ENCODE measurements around the gene AGO3. TPM values are rescaled to one million over a fixed set of nuclear protein-coding genes. Genes with fewer than 3 reads are reported as not detected.
"Not testable (repeated sequence)": the region's sequence is repeated elsewhere in the genome, so short reads cannot be mapped to it uniquely, and the experiment has no call there.

Gene AGO3
- total RNA-seq, 1 donor from 2014 or later, result 27.0 TPM

- no peaks in the 10 kb centered on the region for H3K27me3 Mint-ChIP-seq (ENCODE audit: low read depth, unreplicated experiment)
- H3K9ac ChIP-seq (ENCODE audit: low read length), result no peak overlapping the region
- peaks cover 5% of the 10 kb centered on the region for H3K36me3 ChIP-seq (ENCODE audit: insufficient read depth, low read length)
- FAIRE-seq, result no peak
- no peaks in the 10 kb centered on the region for H3K9me3 Mint-ChIP-seq (ENCODE audit: unreplicated experiment)
- H3K4me1 ChIP-seq (ENCODE audit: insufficient read depth, low read length), result no peaks in the 10 kb centered on the region
- no peaks in the 10 kb centered on the region for H3K9me3 ChIP-seq (ENCODE audit: insufficient read depth, low read depth, low read length)
- no peak for DNase-seq (ENCODE audit: low read depth)
- H3K27ac Mint-ChIP-seq (ENCODE audit: unreplicated experiment), result no peak overlapping the region
- TF ChIP-seq EZH2 (IDR thresholded peaks at IDR 0.05; ENCODE audit: insufficient read depth, low read length) (no peak), CTCF (IDR thresholded peaks at IDR 0.05; ENCODE audit: insufficient read depth, low read depth, low read length) (no peak)
- peaks cover 23% of the 10 kb centered on the region for H3K79me2 ChIP-seq (ENCODE audit: insufficient read depth, low read length)
- no peaks in the 10 kb centered on the region for H3K4me1 Mint-ChIP-seq (ENCODE audit: low read depth, unreplicated experiment)
- peaks cover 4% of the 10 kb centered on the region for H4K20me1 ChIP-seq (ENCODE audit: insufficient read depth, low read length)
- no peak overlapping the region for H3K4me2 ChIP-seq (ENCODE audit: low read length)
- no peak overlapping the region for H3K27ac ChIP-seq (ENCODE audit: low read depth, low read length)
- no peak overlapping the region for H3K4me3 ChIP-seq (ENCODE audit: insufficient read depth, low read depth, low read length)
- H2AFZ ChIP-seq (ENCODE audit: low read depth, low read length), result no peak overlapping the region
- no peaks in the 10 kb centered on the region for H3K27me3 ChIP-seq (ENCODE audit: insufficient read depth, low read length)
- H3K4me3 Mint-ChIP-seq (ENCODE audit: unreplicated experiment), result no peak overlapping the region
- H3K36me3 Mint-ChIP-seq (ENCODE audit: low read depth, unreplicated experiment), result peaks cover 7% of the 10 kb centered on the region
These were observed 37.5 kb downstream of the AGO3 start for GRCh38 chr1:35968396-35968795.

- no peaks in the 10 kb centered on the region for H3K27me3 ChIP-seq (ENCODE audit: insufficient read depth, low read length)
- no peaks in the 10 kb centered on the region for H3K9me3 Mint-ChIP-seq (ENCODE audit: unreplicated experiment)
- no peak overlapping the region for H3K4me3 Mint-ChIP-seq (ENCODE audit: unreplicated experiment)
- H3K9me3 ChIP-seq (ENCODE audit: insufficient read depth, low read depth, low read length), result no peaks in the 10 kb centered on the region
- no peak for FAIRE-seq
- peaks cover 5% of the 10 kb centered on the region for H3K36me3 ChIP-seq (ENCODE audit: insufficient read depth, low read length)
- H3K9ac ChIP-seq (ENCODE audit: low read length), result no peak overlapping the region
- no peaks in the 10 kb centered on the region for H4K20me1 ChIP-seq (ENCODE audit: insufficient read depth, low read length)
- no peak overlapping the region for H3K4me2 ChIP-seq (ENCODE audit: low read length)
- TF ChIP-seq CTCF (IDR thresholded peaks at IDR 0.05; ENCODE audit: insufficient read depth, low read depth, low read length) (no peak), EZH2 (IDR thresholded peaks at IDR 0.05; ENCODE audit: insufficient read depth, low read length) (no peak)
- no peak overlapping the region for H3K27ac Mint-ChIP-seq (ENCODE audit: unreplicated experiment)
- no peaks in the 10 kb centered on the region for H3K4me1 Mint-ChIP-seq (ENCODE audit: low read depth, unreplicated experiment)
- H3K4me3 ChIP-seq (ENCODE audit: insufficient read depth, low read depth, low read length), result no peak overlapping the region
- no peak overlapping the region for H3K27ac ChIP-seq (ENCODE audit: low read depth, low read length)
- H2AFZ ChIP-seq (ENCODE audit: low read depth, low read length), result no peak overlapping the region
- H3K27me3 Mint-ChIP-seq (ENCODE audit: low read depth, unreplicated experiment), result no peaks in the 10 kb centered on the region
- peaks cover 9% of the 10 kb centered on the region for H3K79me2 ChIP-seq (ENCODE audit: insufficient read depth, low read length)
- H3K36me3 Mint-ChIP-seq (ENCODE audit: low read depth, unreplicated experiment), result peaks cover 10% of the 10 kb centered on the region
- H3K4me1 ChIP-seq (ENCODE audit: insufficient read depth, low read length), result no peaks in the 10 kb centered on the region
- no peak for DNase-seq (ENCODE audit: low read depth)
These were observed 40.7 kb downstream of the AGO3 start for GRCh38 chr1:35971601-35972000.

GRCh38 chr1:35972631-35973030 lies 41.7 kb downstream of the AGO3 start:
- not testable (repeated sequence) for H3K27me3 Mint-ChIP-seq (ENCODE audit: low read depth, unreplicated experiment); FAIRE-seq; H3K27me3 ChIP-seq (ENCODE audit: insufficient read depth, low read length); H3K4me1 ChIP-seq (ENCODE audit: insufficient read depth, low read length); H3K9me3 ChIP-seq (ENCODE audit: insufficient read depth, low read depth, low read length); H3K9ac ChIP-seq (ENCODE audit: low read length); H3K36me3 ChIP-seq (ENCODE audit: insufficient read depth, low read length); H3K4me2 ChIP-seq (ENCODE audit: low read length); H3K79me2 ChIP-seq (ENCODE audit: insufficient read depth, low read length); H3K27ac ChIP-seq (ENCODE audit: low read depth, low read length); H3K36me3 Mint-ChIP-seq (ENCODE audit: low read depth, unreplicated experiment); H4K20me1 ChIP-seq (ENCODE audit: insufficient read depth, low read length); H2AFZ ChIP-seq (ENCODE audit: low read depth, low read length); H3K4me1 Mint-ChIP-seq (ENCODE audit: low read depth, unreplicated experiment); H3K4me3 Mint-ChIP-seq (ENCODE audit: unreplicated experiment); H3K27ac Mint-ChIP-seq (ENCODE audit: unreplicated experiment); H3K9me3 Mint-ChIP-seq (ENCODE audit: unreplicated experiment); H3K4me3 ChIP-seq (ENCODE audit: insufficient read depth, low read depth, low read length)
- DNase-seq (ENCODE audit: low read depth), result peak; percentile 1

Data from astrocyte (in vitro differentiated cells and primary cell).